ENCODE measurements around the gene FOXL2.

DNA sequence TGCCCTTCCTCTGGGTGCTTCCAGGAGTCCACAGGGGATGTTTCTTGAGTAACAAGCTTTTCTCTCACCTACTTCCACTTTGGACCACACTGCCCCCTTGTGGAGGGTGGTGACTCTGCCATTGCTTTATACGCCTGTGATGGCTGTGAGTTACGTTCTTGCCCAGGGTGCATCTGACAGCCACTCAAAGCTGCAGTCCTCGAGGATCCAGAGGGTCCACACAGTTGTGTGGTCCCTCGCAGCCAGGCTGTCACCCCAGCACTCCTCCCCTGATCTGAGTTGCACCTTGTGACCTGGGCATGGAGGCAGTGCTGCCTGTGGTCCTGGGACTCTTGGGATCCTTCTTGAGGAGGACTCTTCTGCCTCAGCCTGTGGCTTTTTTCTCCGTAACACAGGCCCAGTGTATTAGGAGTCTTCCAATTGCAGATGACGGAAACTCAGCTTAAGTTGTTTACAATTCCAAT lies 23.4 kb downstream of the FOXL2 start:
- TF ChIP-seq, protein P1, sequence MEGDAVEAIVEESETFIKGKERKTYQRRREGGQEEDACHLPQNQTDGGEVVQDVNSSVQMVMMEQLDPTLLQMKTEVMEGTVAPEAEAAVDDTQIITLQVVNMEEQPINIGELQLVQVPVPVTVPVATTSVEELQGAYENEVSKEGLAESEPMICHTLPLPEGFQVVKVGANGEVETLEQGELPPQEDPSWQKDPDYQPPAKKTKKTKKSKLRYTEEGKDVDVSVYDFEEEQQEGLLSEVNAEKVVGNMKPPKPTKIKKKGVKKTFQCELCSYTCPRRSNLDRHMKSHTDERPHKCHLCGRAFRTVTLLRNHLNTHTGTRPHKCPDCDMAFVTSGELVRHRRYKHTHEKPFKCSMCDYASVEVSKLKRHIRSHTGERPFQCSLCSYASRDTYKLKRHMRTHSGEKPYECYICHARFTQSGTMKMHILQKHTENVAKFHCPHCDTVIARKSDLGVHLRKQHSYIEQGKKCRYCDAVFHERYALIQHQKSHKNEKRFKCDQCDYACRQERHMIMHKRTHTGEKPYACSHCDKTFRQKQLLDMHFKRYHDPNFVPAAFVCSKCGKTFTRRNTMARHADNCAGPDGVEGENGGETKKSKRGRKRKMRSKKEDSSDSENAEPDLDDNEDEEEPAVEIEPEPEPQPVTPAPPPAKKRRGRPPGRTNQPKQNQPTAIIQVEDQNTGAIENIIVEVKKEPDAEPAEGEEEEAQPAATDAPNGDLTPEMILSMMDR (IDR thresholded peaks at IDR 0.05; ENCODE audit: low read depth, low read length, missing input control), result peak; percentile 92
- TF ChIP-seq RXRA (IDR thresholded peaks at IDR 0.05) (no peak), JUND (IDR thresholded peaks at IDR 0.05) (no peak), MAX (IDR thresholded peaks at IDR 0.05) (no peak), ZBTB33 (IDR thresholded peaks at IDR 0.05) (no peak), SP1 (IDR thresholded peaks at IDR 0.05) (no peak), RAD21 (IDR thresholded peaks at IDR 0.05) (peak; percentile 82 to 91), HNF4A (conservative IDR thresholded peaks at IDR 0.05) (no peak), YY1 (IDR thresholded peaks at IDR 0.05) (no peak), GABPA (IDR thresholded peaks at IDR 0.05 in 1 of 2, conservative IDR thresholded peaks at IDR 0.05 in 1 of 2) (no peak), TAF1 (conservative IDR thresholded peaks at IDR 0.05) (no peak), EGR1 (IDR thresholded peaks at IDR 0.05; ENCODE audit: low read depth in 2 of 2) (no peak)
- TF ChIP-seq, protein P2, sequence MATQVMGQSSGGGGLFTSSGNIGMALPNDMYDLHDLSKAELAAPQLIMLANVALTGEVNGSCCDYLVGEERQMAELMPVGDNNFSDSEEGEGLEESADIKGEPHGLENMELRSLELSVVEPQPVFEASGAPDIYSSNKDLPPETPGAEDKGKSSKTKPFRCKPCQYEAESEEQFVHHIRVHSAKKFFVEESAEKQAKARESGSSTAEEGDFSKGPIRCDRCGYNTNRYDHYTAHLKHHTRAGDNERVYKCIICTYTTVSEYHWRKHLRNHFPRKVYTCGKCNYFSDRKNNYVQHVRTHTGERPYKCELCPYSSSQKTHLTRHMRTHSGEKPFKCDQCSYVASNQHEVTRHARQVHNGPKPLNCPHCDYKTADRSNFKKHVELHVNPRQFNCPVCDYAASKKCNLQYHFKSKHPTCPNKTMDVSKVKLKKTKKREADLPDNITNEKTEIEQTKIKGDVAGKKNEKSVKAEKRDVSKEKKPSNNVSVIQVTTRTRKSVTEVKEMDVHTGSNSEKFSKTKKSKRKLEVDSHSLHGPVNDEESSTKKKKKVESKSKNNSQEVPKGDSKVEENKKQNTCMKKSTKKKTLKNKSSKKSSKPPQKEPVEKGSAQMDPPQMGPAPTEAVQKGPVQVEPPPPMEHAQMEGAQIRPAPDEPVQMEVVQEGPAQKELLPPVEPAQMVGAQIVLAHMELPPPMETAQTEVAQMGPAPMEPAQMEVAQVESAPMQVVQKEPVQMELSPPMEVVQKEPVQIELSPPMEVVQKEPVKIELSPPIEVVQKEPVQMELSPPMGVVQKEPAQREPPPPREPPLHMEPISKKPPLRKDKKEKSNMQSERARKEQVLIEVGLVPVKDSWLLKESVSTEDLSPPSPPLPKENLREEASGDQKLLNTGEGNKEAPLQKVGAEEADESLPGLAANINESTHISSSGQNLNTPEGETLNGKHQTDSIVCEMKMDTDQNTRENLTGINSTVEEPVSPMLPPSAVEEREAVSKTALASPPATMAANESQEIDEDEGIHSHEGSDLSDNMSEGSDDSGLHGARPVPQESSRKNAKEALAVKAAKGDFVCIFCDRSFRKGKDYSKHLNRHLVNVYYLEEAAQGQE (IDR thresholded peaks at IDR 0.05), result no peak
- TF ChIP-seq, protein P3, sequence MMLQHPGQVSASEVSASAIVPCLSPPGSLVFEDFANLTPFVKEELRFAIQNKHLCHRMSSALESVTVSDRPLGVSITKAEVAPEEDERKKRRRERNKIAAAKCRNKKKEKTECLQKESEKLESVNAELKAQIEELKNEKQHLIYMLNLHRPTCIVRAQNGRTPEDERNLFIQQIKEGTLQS (IDR thresholded peaks at IDR 0.05), result no peak

Measured in liver (tissue), 3 donors.